Hepatocyte (in vitro differentiated cells): ENCODE measurements around the gene PLA2G4D.

ENCODE experiments used
- CTCF ChIP-seq: fragments of 200-600 bp; sonication (generic); IDR thresholded peaks from 2 replicates; pipeline ENCODE4 v1.5.1; 2016; ENCODE audit warnings: antibody characterized with exemption, mild to moderate bottlenecking; ENCODE audit not compliant: poor library complexity
- EZH2 ChIP-seq: fragments of 200-600 bp; sonication (generic); IDR thresholded peaks from 2 replicates; pipeline ENCODE4 v1.6.1; 2016; ENCODE audit warnings: antibody characterized with exemption, mild to moderate bottlenecking, borderline replicate concordance
- EZH2phosphoT487 ChIP-seq: fragments of 200-600 bp; sonication (generic); IDR thresholded peaks from one replicate; pipeline ENCODE4 v1.6.1; 2018; ENCODE audit warnings: antibody characterized with exemption, mild to moderate bottlenecking, low read depth, moderate library complexity; ENCODE audit not compliant: unreplicated experiment, severe bottlenecking

DNA sequence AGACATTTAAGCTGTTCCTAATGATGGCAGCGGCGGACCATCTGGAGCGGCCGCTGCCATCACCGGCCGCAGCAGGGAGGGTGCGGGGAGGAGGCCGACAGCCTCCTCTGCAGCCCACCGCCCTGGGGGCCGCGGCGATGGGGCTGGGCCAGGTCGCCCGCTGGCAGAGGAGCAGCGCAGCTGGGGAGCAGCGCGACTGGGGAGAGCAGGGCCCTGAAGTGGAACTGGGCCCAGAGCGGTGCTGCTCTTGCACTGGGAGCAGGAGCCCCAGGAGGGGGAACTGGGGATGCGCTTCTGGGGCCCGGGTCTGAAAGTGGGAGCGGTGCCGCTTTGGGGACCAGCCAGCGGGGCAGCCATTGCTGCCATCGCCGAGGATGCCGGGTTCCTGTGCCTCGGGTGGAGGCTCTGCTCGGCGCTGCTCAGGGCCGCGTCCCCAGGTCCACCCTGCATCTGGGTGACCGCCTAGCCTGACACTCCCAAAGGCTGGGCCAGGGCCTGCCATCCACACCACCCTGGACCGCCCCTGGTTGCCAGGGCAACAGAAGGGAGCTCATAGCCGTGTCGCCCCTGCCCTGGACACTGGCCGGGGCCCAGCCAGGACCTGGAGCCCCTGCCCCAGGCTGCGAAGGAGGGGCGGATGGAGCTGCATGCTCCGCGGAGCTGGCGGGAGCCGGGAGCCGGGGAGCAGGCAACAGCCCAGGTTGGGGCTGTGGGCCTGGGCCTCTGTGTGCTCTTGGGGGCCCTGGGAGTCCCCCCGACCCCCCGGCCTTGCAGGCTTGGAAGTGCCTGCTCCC lies 58.1 kb downstream of the PLA2G4D start:
- TF ChIP-seq EZH2 (no peak), CTCF (no peak), EZH2phosphoT487 (no peak)
